Inflammatory macrophage (primary cell): ENCODE results near the gene AHSG.

Experiments
- DNase-seq, 2 donors: peaks; one replicate each; pipeline ENCODE4 v3.0.0-alpha.2; 2020 to 2022

Gene AHSG

GRCh38 chr3:186643493-186643892 lies 30.6 kb downstream of the AHSG start:
- no peak for DNase-seq

GRCh38 chr3:186644683-186645082 lies 31.8 kb downstream of the AHSG start:
- no peak for DNase-seq

DNA sequence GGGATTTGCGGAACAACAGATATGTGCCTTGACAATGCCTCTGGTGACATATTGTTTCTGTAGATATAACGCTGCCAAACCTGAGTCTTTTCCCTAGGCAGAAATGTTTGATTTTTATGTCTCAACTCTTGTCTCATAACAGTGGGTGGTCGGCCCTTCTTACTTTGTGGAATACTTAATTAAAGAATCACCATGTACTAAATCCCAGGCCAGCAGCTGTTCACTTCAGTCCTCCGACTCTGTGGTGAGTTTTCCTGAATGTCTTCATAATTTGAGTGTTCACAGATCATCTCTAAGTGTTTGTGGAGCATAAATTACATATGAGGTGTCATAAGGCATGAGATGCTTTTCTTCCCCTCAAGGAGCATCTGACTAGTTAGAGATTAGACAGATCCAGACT lies 33.2 kb downstream of the AHSG start:
- DNase-seq, result no peak

DNA sequence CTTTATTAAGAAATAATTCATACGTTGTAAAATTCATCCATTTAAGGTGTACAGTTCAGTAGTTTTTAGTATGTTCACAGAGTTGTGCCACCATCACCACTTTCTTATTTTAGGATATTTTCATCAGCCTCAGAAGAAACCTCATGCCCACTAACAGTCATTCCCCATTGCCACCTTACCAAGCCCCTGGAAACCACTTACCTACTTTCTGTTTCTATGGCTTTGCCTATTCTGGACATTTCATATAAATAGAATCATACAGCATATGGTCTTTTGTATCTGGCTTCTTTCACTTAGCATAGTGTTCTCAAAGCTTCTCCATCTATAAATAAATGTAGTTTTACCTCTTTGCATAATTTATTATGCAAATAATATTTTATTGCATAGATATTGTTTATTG lies 34.0 kb downstream of the AHSG start:
- no peak for DNase-seq

DNA sequence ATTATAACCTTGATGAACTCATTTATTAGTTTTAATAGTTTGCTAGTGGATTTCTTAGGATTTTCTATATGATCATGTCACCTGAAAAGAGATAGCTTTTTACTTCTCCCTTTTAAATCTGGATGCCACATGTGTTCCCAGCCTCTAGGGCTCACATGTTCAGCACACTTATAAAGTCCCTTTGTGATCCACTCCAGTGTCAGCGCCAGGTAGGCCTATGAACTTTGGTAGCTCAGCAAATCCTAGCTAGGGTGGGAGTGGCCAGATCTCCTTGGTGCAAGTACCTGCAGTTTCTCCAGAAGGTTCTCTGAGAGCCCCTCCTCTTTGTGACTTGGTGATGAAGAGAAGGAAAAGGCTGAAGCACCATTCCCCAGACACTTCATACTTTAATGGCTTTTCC lies 36.0 kb downstream of the AHSG start:
- no peak for DNase-seq

DNA sequence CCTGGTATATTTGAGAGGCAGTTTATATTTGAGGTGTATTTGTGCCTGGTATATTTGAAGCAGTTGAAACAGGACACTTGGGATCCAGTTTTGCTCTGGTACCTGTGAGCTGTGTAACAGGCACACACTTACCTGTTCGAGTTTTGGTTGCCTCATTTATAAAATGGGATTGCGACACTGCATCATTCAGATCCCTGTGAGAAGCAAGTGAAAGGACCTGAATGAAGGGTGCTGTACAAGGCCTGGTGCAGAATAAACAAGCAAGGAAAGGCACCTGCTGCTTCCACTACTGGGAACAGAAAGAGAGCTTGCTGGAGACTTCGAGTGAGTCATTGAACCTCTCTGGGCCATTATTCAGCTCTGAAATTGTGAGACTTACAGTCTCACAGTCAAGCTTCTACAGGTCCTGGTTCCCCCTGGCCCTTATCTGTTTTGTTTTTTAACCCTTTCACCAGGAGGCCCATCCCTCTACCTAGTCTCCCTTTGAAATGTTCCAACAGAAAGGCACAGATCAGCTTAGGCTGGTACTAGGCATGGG lies 38.9 kb downstream of the AHSG start:
- no peak for DNase-seq

DNA sequence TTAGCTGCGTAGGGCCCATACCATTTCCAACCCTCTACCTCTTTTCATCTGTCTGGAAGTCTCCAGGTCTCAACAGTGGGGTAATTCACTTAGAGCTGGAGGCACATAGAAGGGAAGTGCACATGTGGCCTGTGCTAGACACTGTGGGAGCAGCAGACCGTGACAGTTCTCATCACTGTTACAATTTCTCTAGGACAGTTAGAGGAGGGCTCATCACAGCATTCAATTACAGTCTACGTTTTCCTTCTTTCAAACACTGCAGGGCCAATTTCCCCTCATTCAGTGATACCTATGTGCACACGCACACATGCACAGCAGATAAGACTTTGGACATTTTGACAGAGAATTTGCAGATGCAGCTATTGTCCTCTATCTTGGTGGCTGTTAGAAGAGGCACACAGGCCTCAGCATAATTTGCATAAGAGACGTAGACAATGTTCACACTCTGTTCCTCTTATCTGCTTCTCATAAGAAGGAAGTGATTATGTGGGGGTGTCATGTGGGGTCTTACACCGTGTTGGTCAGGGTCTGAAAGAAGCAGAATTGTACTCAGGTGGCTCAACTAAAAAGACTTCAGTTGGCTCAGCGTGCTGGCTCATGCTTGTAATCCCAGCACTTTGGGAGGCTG lies 40.3 kb downstream of the AHSG start:
- DNase-seq, result no peak

- DNase-seq, result no peak
Measured at GRCh38 chr3:186653984-186654383, 41.1 kb downstream of the AHSG start.

DNA sequence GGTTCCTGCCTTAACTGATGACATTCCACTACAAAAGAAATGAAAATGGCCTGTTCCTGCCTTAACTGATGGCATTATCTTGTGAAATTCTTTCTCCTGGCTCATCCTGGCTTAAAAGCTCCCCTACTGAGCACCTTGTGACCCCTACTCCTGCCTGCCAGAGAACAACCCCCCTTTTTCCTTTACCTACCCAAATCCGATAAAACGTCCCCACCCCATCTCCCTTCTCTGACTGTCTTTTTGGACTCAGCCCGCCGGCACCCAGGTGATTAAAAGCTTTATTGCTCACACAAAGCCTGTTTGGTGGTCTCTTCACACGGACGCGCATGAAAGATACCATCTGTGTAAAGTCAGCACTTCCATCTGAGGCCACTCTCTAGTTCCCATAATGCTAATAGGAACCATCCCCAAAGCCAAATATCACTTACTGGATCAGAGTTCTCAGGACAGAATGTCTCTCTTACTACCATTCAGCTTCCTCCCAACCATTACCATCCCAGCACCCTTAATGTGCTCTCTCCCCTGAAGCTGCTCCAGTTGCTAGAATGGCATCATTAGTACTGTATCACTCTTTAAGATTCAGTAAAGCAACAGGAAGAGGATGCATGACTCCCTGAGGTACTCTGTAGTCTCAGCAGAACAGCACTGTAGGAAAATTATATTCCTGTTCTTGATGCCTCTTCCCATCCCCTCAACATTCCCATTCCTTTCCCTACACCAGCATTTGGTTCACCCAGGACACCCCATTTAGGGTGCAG lies 50.7 kb downstream of the AHSG start:
- DNase-seq, result no peak

DNA sequence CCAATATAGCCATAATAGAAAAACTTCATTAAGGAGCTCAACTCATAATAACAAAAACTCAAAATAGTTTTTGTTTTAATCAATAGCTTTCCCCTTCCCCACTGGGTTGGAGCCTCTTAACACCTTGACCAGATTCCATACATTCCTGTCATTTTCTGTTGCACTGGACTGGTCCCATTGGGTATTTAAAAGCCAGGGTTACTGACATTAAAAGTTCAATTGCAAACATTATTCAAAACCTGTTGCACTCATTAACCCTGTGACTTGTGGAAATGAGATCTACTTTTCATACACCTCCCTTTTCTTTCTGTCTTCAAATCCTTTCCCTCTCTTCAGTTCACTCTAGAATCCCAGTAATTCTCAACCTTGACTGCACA lies 51.2 kb downstream of the AHSG start:
- no peak for DNase-seq

DNA sequence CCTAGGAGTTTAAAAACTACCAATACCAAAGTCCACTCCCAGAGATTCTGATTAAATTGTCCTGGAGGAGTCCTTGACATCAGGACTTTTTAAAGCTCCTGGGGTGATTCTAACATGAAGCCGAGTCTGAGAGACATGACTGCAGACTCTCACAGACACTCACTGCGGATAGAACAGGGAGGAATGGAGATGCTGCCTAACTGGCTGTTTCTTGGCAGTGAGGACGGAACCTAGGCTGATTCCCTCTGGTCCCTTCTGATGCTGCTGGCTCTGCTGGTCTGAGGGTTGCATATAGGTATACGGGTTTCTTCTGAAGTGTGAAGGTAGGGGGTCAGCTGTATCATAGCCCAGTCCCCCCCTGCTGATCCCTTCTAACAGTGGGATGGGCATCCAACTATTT lies 51.6 kb downstream of the AHSG start:
- no peak for DNase-seq

DNA sequence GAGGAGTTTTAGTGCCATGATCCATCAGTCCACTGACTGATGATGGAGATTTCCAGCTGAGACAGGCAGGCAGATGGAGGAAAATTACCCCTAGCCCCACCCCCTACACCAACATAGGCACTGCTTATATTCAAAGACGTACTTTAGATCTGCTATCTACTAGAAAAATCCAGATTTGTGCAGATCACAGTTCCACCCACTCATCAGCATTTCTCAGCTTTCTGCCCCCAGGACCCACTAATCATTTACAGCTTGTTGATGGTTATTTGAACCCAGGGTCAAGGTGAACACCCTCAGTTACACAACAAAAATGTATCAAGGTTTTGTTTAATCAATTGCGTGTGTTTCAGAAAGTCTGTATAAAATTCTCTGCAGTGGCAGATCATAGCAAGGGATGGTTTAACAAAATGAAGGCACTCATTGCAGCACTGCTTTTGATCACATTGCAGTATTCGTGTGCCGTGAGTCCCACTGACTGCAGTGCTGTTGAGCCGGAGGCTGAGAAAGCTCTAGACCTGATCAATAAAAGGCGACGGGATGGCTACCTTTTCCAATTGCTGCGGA lies 52.8 kb downstream of the AHSG start, which contains the start of gene HRG:
Gene HRG, plus strand, starts transcription at position 390 of the 564 bp plus-strand sequence. Its CDS starts 18 bp downstream, at position 408.
- no peak for DNase-seq

DNA sequence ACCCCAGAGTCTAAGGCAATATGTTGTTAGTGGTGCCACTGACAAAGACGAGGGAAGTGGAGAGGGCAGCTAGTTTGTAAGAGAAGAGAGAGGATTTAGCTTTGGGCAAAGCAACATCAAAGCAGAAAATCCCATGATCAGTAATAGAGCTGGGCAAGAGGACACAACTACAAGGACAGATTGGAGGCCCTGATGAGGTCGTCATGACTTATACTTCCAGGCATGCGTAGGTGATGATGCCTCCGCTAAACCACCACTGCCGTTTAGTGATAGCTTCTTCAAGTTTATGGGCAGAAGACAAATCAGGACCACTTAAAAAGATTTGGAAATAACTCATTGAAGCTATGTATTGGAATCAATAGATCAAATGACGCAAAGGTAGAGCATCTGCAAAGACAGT lies 55.6 kb downstream of the AHSG start:
- DNase-seq, result no peak

GRCh38 chr3:186669378-186670084 lies 56.7 kb downstream of the AHSG start:
- no peak for DNase-seq

DNA sequence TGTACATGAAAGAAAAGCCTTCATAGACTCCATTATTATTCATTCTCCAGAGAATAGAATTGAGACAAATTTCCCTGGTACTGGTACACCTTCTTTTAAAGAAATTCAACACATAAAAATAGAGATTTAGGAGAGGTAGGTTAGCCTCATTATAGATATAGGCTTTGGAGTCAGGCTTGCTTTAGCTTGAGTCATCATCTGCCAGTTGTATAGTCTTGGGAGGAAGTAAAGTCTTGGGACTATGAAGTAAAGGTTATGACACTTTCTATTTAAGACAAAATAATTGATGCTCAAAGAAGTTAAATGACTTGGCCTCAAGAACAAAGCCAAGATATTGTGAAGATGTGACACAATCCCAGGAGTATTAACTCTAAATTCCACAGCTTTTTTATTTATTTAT lies 57.3 kb downstream of the AHSG start:
- DNase-seq, result peak; percentile 19 to 44
